Measurements from ENCODE around the gene CLCN5.

CLCN5 gene

GRCh38 chrX:50071494-50071893, 149.1 kb downstream of the CLCN5 start (continued):
- TF ChIP-seq ZXDB (tag by site-specific recombination; IDR thresholded peaks at IDR 0.05) (peak; percentile 52; the same call in 1 of the 2 replicates), PRDM4 (tag by site-specific recombination; IDR thresholded peaks at IDR 0.05) (no peak), OSR2 (tag by site-specific recombination; IDR thresholded peaks at IDR 0.05) (no peak), KLF1 (tag by site-specific recombination; IDR thresholded peaks at IDR 0.05) (no peak), SALL2 (tag by site-specific recombination; IDR thresholded peaks at IDR 0.05; ENCODE audit: borderline replicate concordance) (no peak), ZNF747 (tag by site-specific recombination; IDR thresholded peaks at IDR 0.05) (no peak), TRIM28 (IDR thresholded peaks at IDR 0.05; ENCODE audit: borderline replicate concordance, low read length) (no peak), FEZF1 (tag by site-specific recombination; IDR thresholded peaks at IDR 0.05) (peak; percentile 47; the same call in 1 of the 2 replicates), SETDB1 (IDR thresholded peaks at IDR 0.05; ENCODE audit: insufficient read length, low read length) (no peak), ZNF701 (tag by site-specific recombination; IDR thresholded peaks at IDR 0.05) (no peak), ZNF169 (tag by site-specific recombination; IDR thresholded peaks at IDR 0.05) (no peak), AEBP2 (tag by site-specific recombination; IDR thresholded peaks at IDR 0.05; ENCODE audit: borderline replicate concordance) (no peak), ZBTB11 (tag by site-specific recombination; conservative IDR thresholded peaks at IDR 0.05; ENCODE audit: low read depth) (no peak), ZNF350 (tag by site-specific recombination; IDR thresholded peaks at IDR 0.05) (no peak), ZBTB49 (tag by site-specific recombination; IDR thresholded peaks at IDR 0.05; ENCODE audit: low read depth) (no peak), PRDM6 (tag by site-specific recombination; IDR thresholded peaks at IDR 0.05) (peak; percentile 37; the same call in 1 of the 2 replicates), KLF16 (tag by site-specific recombination; IDR thresholded peaks at IDR 0.05) (no peak), YY1 (tag by site-specific recombination; IDR thresholded peaks at IDR 0.05) (no peak), ZFP37 (tag by site-specific recombination; IDR thresholded peaks at IDR 0.05) (no peak), TSHZ1 (tag by site-specific recombination; IDR thresholded peaks at IDR 0.05; ENCODE audit: borderline replicate concordance) (no peak), ZNF292 (tag by site-specific recombination; IDR thresholded peaks at IDR 0.05; ENCODE audit: borderline replicate concordance, low read depth) (no peak), YY2 (tag by site-specific recombination; IDR thresholded peaks at IDR 0.05) (no peak), ZNF48 (tag by site-specific recombination; IDR thresholded peaks at IDR 0.05) (no peak), WT1 (tag by site-specific recombination; IDR thresholded peaks at IDR 0.05) (no peak), ZNF23 (tag by site-specific recombination; IDR thresholded peaks at IDR 0.05; ENCODE audit: borderline replicate concordance) (no peak), ZNF548 (tag by site-specific recombination; IDR thresholded peaks at IDR 0.05) (no peak)
